GM06990 (cell line): Measurements from ENCODE around the gene SCNN1A.

Source experiments
- DNase-seq: peaks from one replicate; pipeline ENCODE4 v3.0.0-alpha.2; 2011; ENCODE audit not compliant: insufficient read length; ENCODE audit errors: extremely low read depth
- H3K27me3 ChIP-seq: replicated peaks from 2 replicates; pipeline ENCODE4 v1.6.0; 2011; ENCODE audit warnings: low read length; ENCODE audit not compliant: control insufficient read depth, insufficient read depth
- H3K36me3 ChIP-seq: 2 replicates; pipeline ENCODE4 v1.5.1; 2011; ENCODE audit warnings: low read length; ENCODE audit not compliant: control insufficient read depth, insufficient read depth
- H3K4me3 ChIP-seq: replicated peaks from 2 replicates; pipeline ENCODE4 v1.5.1; 2011; ENCODE audit warnings: low read depth, mild to moderate bottlenecking, control low read depth, low read length
- CTCF ChIP-seq: IDR thresholded peaks from 2 replicates; pipeline ENCODE4 v1.5.1; 2011; ENCODE audit warnings: low read length, control low read depth, mild to moderate bottlenecking, inconsistent platforms; ENCODE audit not compliant: insufficient read depth, poor library complexity, severe bottlenecking

Gene SCNN1A

GRCh38 chr12:6418796-6419195 lies 43.4 kb upstream of the SCNN1A start:
- H3K27me3 ChIP-seq: no peaks in the 10 kb centered on the region
- no peak overlapping the region for H3K4me3 ChIP-seq

GRCh38 chr12:6416596-6416995 lies 41.2 kb upstream of the SCNN1A start:
- no peak for TF ChIP-seq CTCF
- no peak overlapping the region for H3K4me3 ChIP-seq
- no peaks in the 10 kb centered on the region for H3K36me3 ChIP-seq
- H3K27me3 ChIP-seq: no peaks in the 10 kb centered on the region
- no peak for DNase-seq

More at GRCh38 chr12:6418796-6419195, 43.4 kb upstream of the SCNN1A start:
- DNase-seq: no peak
- H3K36me3 ChIP-seq: no peaks in the 10 kb centered on the region
- TF ChIP-seq CTCF: no peak

DNA sequence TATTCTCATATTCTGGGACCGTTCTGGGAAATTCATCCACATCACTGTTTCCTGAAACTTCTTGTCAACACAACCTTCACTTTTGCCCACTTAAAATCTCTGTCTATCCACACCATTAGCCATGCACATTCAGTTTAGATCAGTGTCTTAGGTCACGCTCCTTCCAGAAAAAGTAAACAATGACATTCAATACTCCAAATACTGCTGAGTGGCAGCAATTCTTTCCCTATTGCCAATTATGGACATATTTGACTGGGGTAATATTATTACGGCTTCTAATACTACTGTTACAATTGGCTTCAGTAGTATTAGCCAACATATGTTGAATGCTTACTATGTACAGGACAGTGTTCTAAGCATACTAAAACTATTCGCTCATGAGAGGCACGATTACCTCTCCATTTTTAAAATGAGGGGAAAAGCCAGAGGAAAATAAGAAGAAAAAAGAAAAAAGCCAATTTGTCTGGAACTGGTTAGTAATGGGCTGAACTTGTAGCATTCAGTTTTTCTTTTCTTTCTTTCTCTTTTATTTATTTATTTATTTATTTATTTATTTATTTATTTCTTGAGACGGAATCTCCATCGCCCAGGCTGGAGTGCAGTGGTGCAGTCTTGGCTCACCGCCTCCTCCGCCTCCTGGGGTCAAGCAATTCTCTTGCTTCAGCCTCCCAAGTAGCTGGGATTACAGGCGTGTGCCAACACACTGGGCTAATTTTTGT lies 32.0 kb upstream of the SCNN1A start:
- TF ChIP-seq CTCF: no peak
- H3K27me3 ChIP-seq: no peaks in the 10 kb centered on the region; the same call in none of the 2 replicates
- no peaks in the 10 kb centered on the region for H3K36me3 ChIP-seq
- no peak overlapping the region for H3K4me3 ChIP-seq
- no peak for DNase-seq

DNA sequence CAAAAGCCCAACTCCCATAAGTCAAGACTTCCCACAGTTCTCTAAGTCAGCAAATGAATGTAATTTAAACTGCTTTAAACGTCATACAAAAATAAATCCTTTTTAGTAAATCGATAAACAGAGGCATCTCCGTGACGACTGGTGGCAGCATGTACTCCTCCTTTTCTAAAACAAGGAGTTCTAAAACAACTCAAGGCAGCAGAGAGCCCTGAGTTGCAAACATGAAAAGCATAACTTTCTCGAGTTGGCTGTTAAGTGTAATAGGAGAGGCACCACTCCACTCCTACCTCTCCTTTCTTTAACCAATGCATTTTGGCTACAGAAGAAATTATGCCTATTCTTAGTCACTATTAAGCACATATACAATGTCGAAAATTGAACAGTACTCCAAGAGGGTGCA lies 30.6 kb upstream of the SCNN1A start:
- no peaks in the 10 kb centered on the region for H3K36me3 ChIP-seq
- TF ChIP-seq CTCF: no peak
- H3K4me3 ChIP-seq: no peak overlapping the region
- H3K27me3 ChIP-seq: no peaks in the 10 kb centered on the region; the same call in none of the 2 replicates
- no peak for DNase-seq

GRCh38 chr12:6404390-6404789 lies 29.0 kb upstream of the SCNN1A start:
- TF ChIP-seq CTCF: no peak
- no peaks in the 10 kb centered on the region for H3K36me3 ChIP-seq
- no peak for DNase-seq

More at GRCh38 chr12:6404390-6404789, 29.0 kb upstream of the SCNN1A start:
- Histone ChIP-seq H3K4me3 (no peak overlapping the region), H3K27me3 (no peaks in the 10 kb centered on the region; the same call in none of the 2 replicates)
